Thyroid gland (tissue), 4 donors: ENCODE measurements around the gene STARD9. TPM values are rescaled to one million over a fixed set of nuclear protein-coding genes. Genes with fewer than 3 reads are reported as not detected.

Experiments
- DNase-seq, 2 donors: peaks; one replicate each; pipeline ENCODE4 v3.0.0-alpha.2; 2019
- H3K27ac ChIP-seq, 3 donors: fragments of 200-600 bp; sonication (generic); 1 replicate in 2 of 3; 2 replicates in 1 of 3; pipeline ENCODE4 v1.5.1; 2016 to 2019; ENCODE audit warnings: mild to moderate bottlenecking in 1 of 3, moderate library complexity in 1 of 3
- H3K27me3 ChIP-seq: fragments of 200-600 bp; sonication (generic); one replicate; pipeline ENCODE4 v1.5.1; 2019
- H3K36me3 ChIP-seq, 2 donors: fragments of 200-600 bp; sonication (generic); one replicate each; pipeline ENCODE4 v1.5.1; 2016 to 2019
- H3K4me1 ChIP-seq, 2 donors: fragments of 200-600 bp; sonication (generic); one replicate each; pipeline ENCODE4 v1.5.1; 2017 to 2019
- H3K4me3 ChIP-seq, 3 donors: fragments of 200-600 bp; sonication (generic); replicated peaks in 1 of 3; 1 replicate in 2 of 3; 2 replicates in 1 of 3; pipeline ENCODE4 v1.5.1; 2016; ENCODE audit warnings: mild to moderate bottlenecking in 1 of 3
- H3K9me3 ChIP-seq: fragments of 200-600 bp; sonication (generic); one replicate; pipeline ENCODE4 v1.5.1; 2017
- CTCF ChIP-seq, 6 experiments: fragments of 200-600 bp in 3 of 6; fragments of 450-650 bp in 3 of 6; sonication (generic) in 3 of 6; IDR thresholded peaks; one replicate each; pipeline ENCODE4 v1.5.1; 2016 to 2019; ENCODE audit warnings: antibody characterized with exemption in 6 of 6, mild to moderate bottlenecking in 2 of 6, inconsistent platforms in 1 of 6, moderate library complexity in 1 of 6
- POLR2A ChIP-seq, 2 donors: fragments of 450-650 bp; IDR thresholded peaks; one replicate each; pipeline ENCODE4 v1.6.1; 2017; ENCODE audit warnings: antibody characterized with exemption in 2 of 2, mild to moderate bottlenecking in 2 of 2, moderate library complexity in 1 of 2
- WGBS, 2 donors: methylation state at CpG; one replicate each; pipeline ENCODE4 v1.1.5; 2017; 5-methylcytosine and 5-hydroxymethylcytosine counted together
- intact Hi-C: fragments of 100-400 bp; cut with DNase I; formaldehyde crosslinking; loops from one replicate; pipeline ENCODE4 v1.15.1; 2023
- total RNA-seq, 4 donors: library from RNA; depleted of rRNA; stranded (reverse); fragments of >200 nt; gene quantifications; one replicate each; pipeline ENCODE4 v1.2.3, GENCODE V29; 2016

STARD9 gene
- total RNA-seq, 4 donors from 2014 or later = 6.4 to 23.4 (median 10.1) TPM

GRCh38 chr15:42681119-42681518, 105.7 kb downstream of the STARD9 start:
- TF ChIP-seq POLR2A (IDR thresholded peaks at IDR 0.05) (no peak), CTCF (IDR thresholded peaks at IDR 0.05) (no peak)
- Histone ChIP-seq H3K27ac (no peak overlapping the region), H3K9me3 (no peaks in the 10 kb centered on the region), H3K4me1 (peaks cover 0 to 5% of the 10 kb centered on the region in 2 donors), H3K4me3 (no peak overlapping the region), H3K36me3 (peaks cover 0 to 8% of the 10 kb centered on the region in 2 donors), H3K27me3 (no peaks in the 10 kb centered on the region)
- intact Hi-C loops = no loop called here
- 93 to 99% methylated on average over 6 of the region's 6 CpGs for WGBS, 2 donors
- no peak for DNase-seq

- WGBS, 2 donors = 75 to 82% methylated on average over 8 of the region's 8 CpGs
- Histone ChIP-seq H3K4me3 (no peak overlapping the region), H3K27ac (no peak overlapping the region), H3K9me3 (no peaks in the 10 kb centered on the region), H3K27me3 (no peaks in the 10 kb centered on the region), H3K4me1 (no peaks in the 10 kb centered on the region), H3K36me3 (peaks cover 0 to 8% of the 10 kb centered on the region in 2 donors)
- TF ChIP-seq CTCF (IDR thresholded peaks at IDR 0.05) (no peak), POLR2A (IDR thresholded peaks at IDR 0.05) (no peak)
- no peak for DNase-seq
- intact Hi-C loops = no loop called here
Observed at GRCh38 chr15:42686281-42686680, 110.9 kb downstream of the STARD9 start.

- Histone ChIP-seq H3K36me3 (peaks cover 0 to 8% of the 10 kb centered on the region in 2 donors), H3K4me1 (no peaks in the 10 kb centered on the region), H3K4me3 (no peak overlapping the region), H3K27me3 (no peaks in the 10 kb centered on the region), H3K9me3 (no peaks in the 10 kb centered on the region), H3K27ac (no peak overlapping the region)
- intact Hi-C loops = no loop called here
- no peak for DNase-seq
- TF ChIP-seq CTCF (IDR thresholded peaks at IDR 0.05) (no peak), POLR2A (IDR thresholded peaks at IDR 0.05) (no peak)
- 94 to 98% methylated on average over 4 of the region's 4 CpGs for WGBS, 2 donors
Observed at GRCh38 chr15:42687740-42688139, 112.3 kb downstream of the STARD9 start.

GRCh38 chr15:42688301-42688700, 112.9 kb downstream of the STARD9 start:
- WGBS, 2 donors = 83 to 92% methylated on average over 3 of the region's 3 CpGs
- Histone ChIP-seq H3K27ac (no peak overlapping the region), H3K27me3 (no peaks in the 10 kb centered on the region), H3K4me1 (no peaks in the 10 kb centered on the region), H3K36me3 (peaks cover 0 to 8% of the 10 kb centered on the region in 2 donors), H3K4me3 (no peak overlapping the region), H3K9me3 (no peaks in the 10 kb centered on the region)
- TF ChIP-seq CTCF (IDR thresholded peaks at IDR 0.05) (no peak), POLR2A (IDR thresholded peaks at IDR 0.05) (no peak)
- no peak for DNase-seq
- intact Hi-C loops = no loop called here

- no peak overlapping the region for H3K4me3 ChIP-seq
- H3K27me3 ChIP-seq = no peaks in the 10 kb centered on the region
- TF ChIP-seq CTCF (IDR thresholded peaks at IDR 0.05) = no peak
- TF ChIP-seq POLR2A (IDR thresholded peaks at IDR 0.05) = no peak
- no peak for DNase-seq
- WGBS, 2 donors = 83 to 85% methylated on average over 4 of the region's 4 CpGs
- intact Hi-C loops = no loop called here
- H3K4me1 ChIP-seq = no peaks in the 10 kb centered on the region
- H3K9me3 ChIP-seq = no peaks in the 10 kb centered on the region
- no peaks in the 10 kb centered on the region for H3K36me3 ChIP-seq
- no peak overlapping the region for H3K27ac ChIP-seq
Observed at GRCh38 chr15:42691308-42691707, 115.9 kb downstream of the STARD9 start.
